Left ventricle myocardium inferior (tissue), 1 donor: ENCODE data around the gene COPS7B. TPM values are rescaled to one million over a fixed set of nuclear protein-coding genes. Genes with fewer than 3 reads are reported as not detected.

Source experiments
- DNase-seq: peaks from one replicate; pipeline ENCODE4 v3.0.0-alpha.2; 2020
- H3K27ac ChIP-seq: fragments of 200-600 bp; replicated peaks from 2 replicates; pipeline ENCODE4 v1.8.0; 2021
- H3K27me3 ChIP-seq: fragments of 200-600 bp; 2 replicates; pipeline ENCODE4 v1.8.0; 2021; ENCODE audit warnings: low read depth
- H3K36me3 ChIP-seq: fragments of 200-600 bp; 2 replicates; pipeline ENCODE4 v1.8.0; 2021
- H3K4me1 ChIP-seq: fragments of 200-600 bp; 2 replicates; pipeline ENCODE4 v1.8.0; 2021
- H3K4me3 ChIP-seq: fragments of 200-600 bp; 2 replicates; pipeline ENCODE4 v1.8.0; 2021; ENCODE audit warnings: mild to moderate bottlenecking, moderate library complexity
- H3K9me3 ChIP-seq: fragments of 200-600 bp; replicated peaks from 2 replicates; pipeline ENCODE4 v1.8.0; 2021
- CTCF ChIP-seq: fragments of 200-600 bp; IDR thresholded peaks from 2 replicates; pipeline ENCODE4 v1.8.0; 2021; ENCODE audit warnings: antibody characterized with exemption, mild to moderate bottlenecking, borderline replicate concordance
- intact Hi-C: fragments of 100-400 bp; cut with micrococcal nuclease; formaldehyde crosslinking; loops from one replicate; pipeline ENCODE4 v1.11.0; 2022
- total RNA-seq: library from RNA; stranded (reverse); fragmentation: NEBNext Ultra II Directional; extraction: Animal tissue kit (Norgen Biotek cat#: 25700); gene quantifications from one replicate; pipeline ENCODE4 v1.2.1, GENCODE V29; 2021
- donor health status: DM: no; HTN: yes; CAD: no; lungs with severe emphysema.

COPS7B gene
- total RNA-seq, 1 donor from 2014 or later, result 21.3 TPM

- no peaks in the 10 kb centered on the region for H3K27me3 ChIP-seq
- no peak for DNase-seq
- intact Hi-C loops, result no loop called here
- no peak overlapping the region for H3K4me3 ChIP-seq
- H3K27ac ChIP-seq, result no peak overlapping the region
- H3K36me3 ChIP-seq, result peaks cover 68% of the 10 kb centered on the region
- peaks cover 8% of the 10 kb centered on the region for H3K9me3 ChIP-seq
- no peak for TF ChIP-seq CTCF
- peaks cover 7% of the 10 kb centered on the region for H3K4me1 ChIP-seq
Measured at GRCh38 chr2:231810905-231811304, 24.7 kb downstream of the COPS7B start.

- Histone ChIP-seq H3K4me1 (no peaks in the 10 kb centered on the region), H3K27ac (no peak overlapping the region), H3K27me3 (no peaks in the 10 kb centered on the region), H3K36me3 (peaks cover 22% of the 10 kb centered on the region), H3K4me3 (no peak overlapping the region), H3K9me3 (peaks cover 9% of the 10 kb centered on the region)
- intact Hi-C loops, result no loop called here
- TF ChIP-seq CTCF, result no peak
- no peak for DNase-seq
Measured at GRCh38 chr2:231816327-231817026, 30.2 kb downstream of the COPS7B start.

- Histone ChIP-seq H3K9me3 (peaks cover 9% of the 10 kb centered on the region), H3K27ac (no peak overlapping the region), H3K36me3 (no peaks in the 10 kb centered on the region), H3K4me1 (no peaks in the 10 kb centered on the region), H3K4me3 (no peak overlapping the region), H3K27me3 (no peaks in the 10 kb centered on the region)
- DNase-seq, result no peak
- intact Hi-C loops, result no loop called here
- no peak for TF ChIP-seq CTCF
Measured at GRCh38 chr2:231819447-231820042, 33.3 kb downstream of the COPS7B start.

GRCh38 chr2:231820786-231821303, 34.6 kb downstream of the COPS7B start:
- no peak for TF ChIP-seq CTCF
- no peak for DNase-seq
- Histone ChIP-seq H3K27ac (no peak overlapping the region), H3K4me3 (no peak overlapping the region), H3K9me3 (peaks cover 1% of the 10 kb centered on the region), H3K4me1 (no peaks in the 10 kb centered on the region), H3K27me3 (no peaks in the 10 kb centered on the region), H3K36me3 (no peaks in the 10 kb centered on the region)
- intact Hi-C loops, result no loop called here

- Histone ChIP-seq H3K27me3 (no peaks in the 10 kb centered on the region), H3K36me3 (no peaks in the 10 kb centered on the region), H3K27ac (no peak overlapping the region), H3K4me1 (no peaks in the 10 kb centered on the region), H3K4me3 (no peak overlapping the region), H3K9me3 (no peaks in the 10 kb centered on the region)
- intact Hi-C loops, result no loop called here
- TF ChIP-seq CTCF, result no peak
- DNase-seq, result no peak
Measured at GRCh38 chr2:231821908-231822307, 35.7 kb downstream of the COPS7B start.
